ENCODE data around the gene ANKS1A.
"Not testable (repeated sequence)": the region's sequence is repeated elsewhere in the genome, so short reads cannot be mapped to it uniquely, and the experiment has no call there.

Gene ANKS1A

DNA sequence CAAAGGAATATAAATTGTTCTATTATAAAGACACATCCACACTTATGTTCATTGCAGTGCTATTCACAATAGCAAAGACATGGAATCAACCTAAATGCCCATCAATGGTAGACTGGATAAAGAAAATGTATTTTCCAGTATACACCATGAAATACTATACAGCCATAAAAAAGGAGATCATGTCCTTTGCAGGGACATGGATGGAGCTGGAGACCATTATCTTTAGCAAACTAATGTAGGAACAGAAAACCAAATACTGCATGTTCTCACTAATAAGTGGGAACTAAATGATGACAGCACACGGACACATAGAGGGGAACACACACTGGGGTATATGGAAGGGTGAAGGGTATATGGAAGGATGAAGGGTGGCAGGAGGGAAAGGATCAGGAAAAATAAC is 5.0 kb upstream of the ANKS1A start:
- not testable (repeated sequence) for H3K4me3 ChIP-seq (ENCODE audit: insufficient read depth, low read depth, low read length); H3K4me1 ChIP-seq (ENCODE audit: control insufficient read depth, insufficient read depth, low read length); H3K27ac ChIP-seq (ENCODE audit: insufficient read depth, low read depth, low read length, poor library complexity, severe bottlenecking); H3K36me3 ChIP-seq (ENCODE audit: control insufficient read depth, insufficient read depth, low read length); H3K27me3 ChIP-seq (ENCODE audit: control insufficient read depth, insufficient read depth, low read length, poor library complexity, severe bottlenecking); H3K9me3 ChIP-seq (ENCODE audit: control insufficient read depth, low read length)
- WGBS, 2 experiments: 91 to 100% methylated on average over 1 of the region's 1 CpG

DNA sequence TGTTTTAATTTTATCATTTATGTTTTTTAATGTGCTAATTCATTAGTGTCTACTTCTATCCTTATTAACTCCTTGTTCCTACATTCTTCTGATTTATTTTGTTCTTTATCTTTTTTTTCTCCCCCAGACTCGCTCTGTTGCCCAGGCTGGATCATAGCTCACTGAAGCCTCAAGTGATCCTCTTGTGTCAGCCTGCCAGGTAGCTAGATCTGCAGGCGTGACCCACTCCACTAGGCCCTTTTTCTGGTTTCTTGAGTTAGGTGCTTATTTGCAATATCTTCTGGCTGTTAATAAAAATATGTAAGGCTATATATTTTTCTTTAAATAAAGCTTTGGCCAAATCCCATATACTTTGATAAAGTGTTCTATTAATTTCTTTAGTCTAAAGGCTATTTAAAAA is 4.1 kb upstream of the ANKS1A start:
- Histone ChIP-seq H3K27ac (ENCODE audit: insufficient read depth, low read depth, low read length, poor library complexity, severe bottlenecking) (no peak overlapping the region), H3K4me3 (ENCODE audit: insufficient read depth, low read depth, low read length) (no peak overlapping the region), H3K9me3 (ENCODE audit: control insufficient read depth, low read length) (no peaks in the 10 kb centered on the region), H3K4me1 (ENCODE audit: control insufficient read depth, insufficient read depth, low read length) (no peaks in the 10 kb centered on the region), H3K27me3 (ENCODE audit: control insufficient read depth, insufficient read depth, low read length, poor library complexity, severe bottlenecking) (no peaks in the 10 kb centered on the region), H3K36me3 (ENCODE audit: control insufficient read depth, insufficient read depth, low read length) (no peaks in the 10 kb centered on the region)
- WGBS, 2 experiments: 98 to 100% methylated on average over 2 of the region's 2 CpGs

- not testable (repeated sequence) for H3K27ac ChIP-seq (ENCODE audit: insufficient read depth, low read depth, low read length, poor library complexity, severe bottlenecking)
These were observed 3.2 kb upstream of the ANKS1A start for GRCh38 chr6:34885837-34886236.

DNA sequence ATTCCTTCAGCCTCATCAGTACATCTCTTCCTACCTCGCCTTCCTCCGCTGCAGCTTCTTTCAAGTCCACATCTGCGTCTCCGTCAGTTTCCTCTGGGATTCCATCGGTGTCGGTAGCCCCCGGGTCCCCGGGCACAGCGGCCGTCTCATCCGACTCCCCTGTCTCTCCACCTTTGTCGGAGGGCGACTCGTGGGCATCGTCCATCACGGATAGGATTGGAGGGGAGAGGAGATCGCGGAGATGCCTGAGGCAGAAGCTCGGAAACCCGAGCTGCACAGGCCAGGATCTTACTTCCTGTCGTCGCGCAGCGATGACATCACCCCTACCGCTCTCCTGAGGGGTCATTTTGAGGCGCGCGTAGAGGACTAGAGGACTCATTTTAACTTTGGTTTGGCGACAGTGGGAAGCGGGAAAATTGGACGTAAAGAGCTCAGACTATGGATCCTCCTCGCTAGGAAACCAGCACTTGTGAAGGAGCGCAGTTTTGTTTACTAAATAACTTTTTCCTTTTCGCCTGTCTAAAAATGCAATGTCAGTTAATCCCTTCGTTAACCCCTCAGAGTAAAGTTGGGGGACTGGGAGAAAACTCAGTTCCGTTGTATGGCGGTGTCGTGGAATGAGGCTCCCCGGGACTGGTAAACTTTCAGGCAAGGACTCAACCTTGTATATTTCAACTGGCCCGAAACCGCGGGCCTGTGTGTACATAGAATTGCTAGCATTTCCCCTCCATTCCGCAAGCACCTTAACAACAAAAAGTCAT is 1.1 kb upstream of the ANKS1A start, which contains the start of gene TAF11:
Gene TAF11 (minus strand): TSS at position 290 of the 761 bp plus-strand sequence. CDS start 85 bp downstream, at position 205.
- Histone ChIP-seq H3K27me3 (ENCODE audit: control insufficient read depth, insufficient read depth, low read length, poor library complexity, severe bottlenecking) (no peaks in the 10 kb centered on the region), H3K4me1 (ENCODE audit: control insufficient read depth, insufficient read depth, low read length) (no peaks in the 10 kb centered on the region), H3K9me3 (ENCODE audit: control insufficient read depth, low read length) (no peaks in the 10 kb centered on the region), H3K27ac (ENCODE audit: insufficient read depth, low read depth, low read length, poor library complexity, severe bottlenecking) (peak within 1 kb of the TSS; percentile 86), H3K36me3 (ENCODE audit: control insufficient read depth, insufficient read depth, low read length) (no peaks in the 10 kb centered on the region), H3K4me3 (ENCODE audit: insufficient read depth, low read depth, low read length) (peak within 1 kb of the TSS; percentile 83)
- WGBS, 2 experiments: 0% methylated on average over 43 of the region's 43 CpGs

More at GRCh38 chr6:34885837-34886236, 3.2 kb upstream of the ANKS1A start:
- H3K4me1 ChIP-seq (ENCODE audit: control insufficient read depth, insufficient read depth, low read length); H3K4me3 ChIP-seq (ENCODE audit: insufficient read depth, low read depth, low read length); H3K27me3 ChIP-seq (ENCODE audit: control insufficient read depth, insufficient read depth, low read length, poor library complexity, severe bottlenecking); H3K36me3 ChIP-seq (ENCODE audit: control insufficient read depth, insufficient read depth, low read length); H3K9me3 ChIP-seq (ENCODE audit: control insufficient read depth, low read length): not testable (repeated sequence)
- 93 to 95% methylated on average over 15 of the region's 15 CpGs for WGBS, 2 experiments

GRCh38 chr6:34888514-34888856 is 570 bp upstream of the ANKS1A start:
- no peaks in the 10 kb centered on the region for H3K9me3 ChIP-seq (ENCODE audit: control insufficient read depth, low read length)
- 1% methylated on average over 5 of the region's 5 CpGs for WGBS, 2 experiments
- H3K27me3 ChIP-seq (ENCODE audit: control insufficient read depth, insufficient read depth, low read length, poor library complexity, severe bottlenecking): no peaks in the 10 kb centered on the region
- peak overlapping the region; percentile 83 for H3K4me3 ChIP-seq (ENCODE audit: insufficient read depth, low read depth, low read length)
- peak overlapping the region; percentile 86 for H3K27ac ChIP-seq (ENCODE audit: insufficient read depth, low read depth, low read length, poor library complexity, severe bottlenecking)
- H3K4me1 ChIP-seq (ENCODE audit: control insufficient read depth, insufficient read depth, low read length): no peaks in the 10 kb centered on the region
- no peaks in the 10 kb centered on the region for H3K36me3 ChIP-seq (ENCODE audit: control insufficient read depth, insufficient read depth, low read length)

DNA sequence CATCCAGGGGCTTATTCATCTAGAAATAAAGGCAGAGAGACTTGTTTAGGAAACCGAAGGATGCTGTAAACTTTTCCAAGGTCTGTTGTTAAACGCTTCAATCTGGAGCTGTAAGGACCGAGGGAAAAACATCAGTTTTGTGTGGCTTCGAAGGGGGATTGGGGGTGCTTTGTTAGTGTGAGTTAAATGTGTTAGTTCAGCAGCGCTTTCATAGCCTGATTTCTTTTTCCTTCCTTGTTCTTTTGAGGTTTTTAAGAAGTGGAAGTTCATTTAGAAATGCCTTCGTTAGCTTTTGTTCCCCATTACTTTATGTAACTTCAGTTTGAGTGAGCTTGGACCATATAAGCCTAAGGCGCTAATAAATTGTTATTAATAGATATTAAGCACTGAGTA is 1.5 kb downstream of the ANKS1A start:
- Histone ChIP-seq H3K36me3 (ENCODE audit: control insufficient read depth, insufficient read depth, low read length) (no peaks in the 10 kb centered on the region), H3K9me3 (ENCODE audit: control insufficient read depth, low read length) (no peaks in the 10 kb centered on the region), H3K27me3 (ENCODE audit: control insufficient read depth, insufficient read depth, low read length, poor library complexity, severe bottlenecking) (no peaks in the 10 kb centered on the region), H3K4me1 (ENCODE audit: control insufficient read depth, insufficient read depth, low read length) (no peaks in the 10 kb centered on the region), H3K27ac (ENCODE audit: insufficient read depth, low read depth, low read length, poor library complexity, severe bottlenecking) (no peak overlapping the region), H3K4me3 (ENCODE audit: insufficient read depth, low read depth, low read length) (peak overlapping the region; percentile 83)
- WGBS, 2 experiments: 77 to 83% methylated on average over 6 of the region's 7 CpGs

DNA sequence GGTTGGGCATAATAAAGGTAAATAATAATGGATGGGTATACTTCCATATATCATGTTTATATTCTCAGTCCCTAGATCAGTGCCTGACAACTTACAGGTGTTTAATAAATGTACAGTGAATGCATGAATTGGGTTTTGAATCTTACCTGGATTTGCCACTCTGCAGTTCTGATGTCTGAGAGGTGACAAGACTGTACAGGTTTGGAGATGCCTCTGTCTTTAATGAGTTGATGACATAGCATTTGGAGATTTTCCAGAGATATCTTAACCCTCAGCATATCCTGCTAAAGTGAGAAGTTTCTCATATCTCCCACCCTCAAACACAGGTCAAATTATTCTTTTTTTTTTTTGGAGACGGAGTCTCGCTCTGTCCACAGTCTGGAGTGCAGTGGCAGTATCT is 2.2 kb downstream of the ANKS1A start:
- H3K4me3 ChIP-seq (ENCODE audit: insufficient read depth, low read depth, low read length): no peak overlapping the region
- WGBS, 2 experiments: 94 to 97% methylated on average over 2 of the region's 2 CpGs

GRCh38 chr6:34894693-34895092 is 5.6 kb downstream of the ANKS1A start:
- 90 to 92% methylated on average over 1 of the region's 1 CpG for WGBS, 2 experiments

More for the DNA sequence above, 2.2 kb downstream of the ANKS1A start:
- no peaks in the 10 kb centered on the region for H3K27me3 ChIP-seq (ENCODE audit: control insufficient read depth, insufficient read depth, low read length, poor library complexity, severe bottlenecking)
- H3K4me1 ChIP-seq (ENCODE audit: control insufficient read depth, insufficient read depth, low read length): no peaks in the 10 kb centered on the region
- no peaks in the 10 kb centered on the region for H3K9me3 ChIP-seq (ENCODE audit: control insufficient read depth, low read length)
- H3K27ac ChIP-seq (ENCODE audit: insufficient read depth, low read depth, low read length, poor library complexity, severe bottlenecking): no peak overlapping the region
- no peaks in the 10 kb centered on the region for H3K36me3 ChIP-seq (ENCODE audit: control insufficient read depth, insufficient read depth, low read length)

DNA sequence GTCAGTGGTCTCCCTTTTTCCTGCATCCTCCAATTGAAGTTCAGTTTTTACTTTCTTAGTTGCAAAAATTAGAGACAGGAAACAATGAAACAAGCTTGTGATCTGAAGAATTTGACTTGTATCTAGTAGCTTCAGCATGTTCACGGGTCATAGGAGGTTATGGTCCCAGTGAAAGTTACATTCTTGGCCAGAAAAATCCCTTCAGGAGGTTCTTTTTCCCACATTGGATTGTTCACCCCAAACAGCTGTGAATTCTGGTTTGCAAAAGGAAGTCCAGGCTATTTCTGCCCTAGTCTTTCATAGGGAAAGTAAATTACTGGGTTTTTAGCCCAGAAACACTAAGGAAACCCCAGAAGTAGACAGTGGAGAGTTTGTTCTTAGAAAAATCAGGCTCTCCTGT is 8.1 kb downstream of the ANKS1A start:
- 91% methylated on average over 1 of the region's 1 CpG for WGBS, 2 experiments
- Histone ChIP-seq H3K4me1 (ENCODE audit: control insufficient read depth, insufficient read depth, low read length) (no peaks in the 10 kb centered on the region), H3K4me3 (ENCODE audit: insufficient read depth, low read depth, low read length) (no peak overlapping the region), H3K36me3 (ENCODE audit: control insufficient read depth, insufficient read depth, low read length) (no peaks in the 10 kb centered on the region), H3K27me3 (ENCODE audit: control insufficient read depth, insufficient read depth, low read length, poor library complexity, severe bottlenecking) (no peaks in the 10 kb centered on the region), H3K9me3 (ENCODE audit: control insufficient read depth, low read length) (no peaks in the 10 kb centered on the region), H3K27ac (ENCODE audit: insufficient read depth, low read depth, low read length, poor library complexity, severe bottlenecking) (no peak overlapping the region)

More at GRCh38 chr6:34894693-34895092, 5.6 kb downstream of the ANKS1A start:
- Histone ChIP-seq H3K4me1 (ENCODE audit: control insufficient read depth, insufficient read depth, low read length) (no peaks in the 10 kb centered on the region), H3K9me3 (ENCODE audit: control insufficient read depth, low read length) (no peaks in the 10 kb centered on the region), H3K4me3 (ENCODE audit: insufficient read depth, low read depth, low read length) (no peak overlapping the region), H3K36me3 (ENCODE audit: control insufficient read depth, insufficient read depth, low read length) (no peaks in the 10 kb centered on the region), H3K27ac (ENCODE audit: insufficient read depth, low read depth, low read length, poor library complexity, severe bottlenecking) (no peak overlapping the region), H3K27me3 (ENCODE audit: control insufficient read depth, insufficient read depth, low read length, poor library complexity, severe bottlenecking) (no peaks in the 10 kb centered on the region)

DNA sequence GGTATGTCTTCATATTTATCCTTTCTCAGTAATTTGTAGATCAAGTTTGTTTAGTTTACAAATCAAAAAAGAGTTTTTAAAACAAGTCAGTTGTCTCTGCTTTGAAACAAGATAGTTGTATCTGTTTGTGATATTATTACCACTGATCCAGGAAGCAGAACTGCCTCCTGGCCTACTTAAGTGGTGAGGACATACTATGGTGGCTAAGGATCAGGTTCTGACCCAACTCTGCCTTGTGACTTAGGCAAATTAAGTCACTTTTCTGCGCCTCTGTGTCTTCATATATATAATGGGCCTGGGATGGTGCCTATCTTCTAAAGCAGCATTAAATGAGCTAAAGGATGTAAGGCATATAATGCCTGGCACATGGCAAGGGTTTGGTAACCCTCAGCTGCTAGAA is 8.7 kb downstream of the ANKS1A start:
- whole genome bisulfite sequencing, 2 experiments: 94 to 100% methylated on average over 1 of the region's 1 CpG
- H3K4me3 ChIP-seq (ENCODE audit: insufficient read depth, low read depth, low read length): no peak overlapping the region

More for the DNA sequence above, 8.7 kb downstream of the ANKS1A start:
- H3K27me3 ChIP-seq (ENCODE audit: control insufficient read depth, insufficient read depth, low read length, poor library complexity, severe bottlenecking): no peaks in the 10 kb centered on the region
- H3K4me1 ChIP-seq (ENCODE audit: control insufficient read depth, insufficient read depth, low read length): no peaks in the 10 kb centered on the region
- H3K36me3 ChIP-seq (ENCODE audit: control insufficient read depth, insufficient read depth, low read length): no peaks in the 10 kb centered on the region
- no peaks in the 10 kb centered on the region for H3K9me3 ChIP-seq (ENCODE audit: control insufficient read depth, low read length)
- H3K27ac ChIP-seq (ENCODE audit: insufficient read depth, low read depth, low read length, poor library complexity, severe bottlenecking): no peak overlapping the region
